Raji (cell line): Measurements from ENCODE around the gene IL1B.

Experiments used
- POLR2A ChIP-seq: IDR thresholded peaks from 2 replicates; pipeline ENCODE4 v1.6.1; 2011; ENCODE audit warnings: low read depth, low read length, control low read depth; ENCODE audit not compliant: insufficient read depth

Gene IL1B

GRCh38 chr2:112836695-112837117, at the start of gene IL1B:
Gene IL1B (minus strand): TSS chr2:112836779. CDS start chr2:112836229, 550 bp downstream.
- no peak for TF ChIP-seq POLR2A

- no peak for TF ChIP-seq POLR2A
Measured at GRCh38 chr2:112886291-112886690, 49.7 kb upstream of the IL1B start.

GRCh38 chr2:112885506-112885902, 48.9 kb upstream of the IL1B start:
- no peak for TF ChIP-seq POLR2A

GRCh38 chr2:112884869-112885505, 48.4 kb upstream of the IL1B start:
- TF ChIP-seq POLR2A = no peak

GRCh38 chr2:112883669-112884068, 47.1 kb upstream of the IL1B start:
- TF ChIP-seq POLR2A = no peak

GRCh38 chr2:112881217-112881985, 44.8 kb upstream of the IL1B start:
- no peak for TF ChIP-seq POLR2A

- no peak for TF ChIP-seq POLR2A
Measured at GRCh38 chr2:112880696-112881095, 44.1 kb upstream of the IL1B start.

GRCh38 chr2:112880091-112880531, 43.5 kb upstream of the IL1B start:
- TF ChIP-seq POLR2A = no peak

- no peak for TF ChIP-seq POLR2A
Measured at GRCh38 chr2:112879491-112880041, 43.0 kb upstream of the IL1B start.

GRCh38 chr2:112877423-112877822, 40.8 kb upstream of the IL1B start:
- no peak for TF ChIP-seq POLR2A

- TF ChIP-seq POLR2A = no peak
Measured at GRCh38 chr2:112876971-112877361, 40.4 kb upstream of the IL1B start.

- no peak for TF ChIP-seq POLR2A
Measured at GRCh38 chr2:112876257-112876970, 39.8 kb upstream of the IL1B start.

GRCh38 chr2:112870841-112871835, 34.6 kb upstream of the IL1B start:
- TF ChIP-seq POLR2A = no peak

GRCh38 chr2:112869258-112869842, 32.8 kb upstream of the IL1B start:
- no peak for TF ChIP-seq POLR2A
